Measurements from ENCODE around the gene FYCO1. TPM values are rescaled to one million over a fixed set of nuclear protein-coding genes. Genes with fewer than 3 reads are reported as not detected.

The FYCO1 gene
- total and polyA plus RNA-seq, 2 of the 8 experiments (the other 6 are each of a cell fraction or from before 2014, with no cell fraction given): 4.8 to 10.8 TPM

- no peak for TF ChIP-seq TAF1 (IDR thresholded peaks at IDR 0.05; ENCODE audit: low read depth, low read length)
- TF ChIP-seq, protein P1, sequence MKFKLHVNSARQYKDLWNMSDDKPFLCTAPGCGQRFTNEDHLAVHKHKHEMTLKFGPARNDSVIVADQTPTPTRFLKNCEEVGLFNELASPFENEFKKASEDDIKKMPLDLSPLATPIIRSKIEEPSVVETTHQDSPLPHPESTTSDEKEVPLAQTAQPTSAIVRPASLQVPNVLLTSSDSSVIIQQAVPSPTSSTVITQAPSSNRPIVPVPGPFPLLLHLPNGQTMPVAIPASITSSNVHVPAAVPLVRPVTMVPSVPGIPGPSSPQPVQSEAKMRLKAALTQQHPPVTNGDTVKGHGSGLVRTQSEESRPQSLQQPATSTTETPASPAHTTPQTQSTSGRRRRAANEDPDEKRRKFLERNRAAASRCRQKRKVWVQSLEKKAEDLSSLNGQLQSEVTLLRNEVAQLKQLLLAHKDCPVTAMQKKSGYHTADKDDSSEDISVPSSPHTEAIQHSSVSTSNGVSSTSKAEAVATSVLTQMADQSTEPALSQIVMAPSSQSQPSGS (IDR thresholded peaks at IDR 0.05; ENCODE audit: low read length): no peak
- TF ChIP-seq POU5F1 (IDR thresholded peaks at IDR 0.05; ENCODE audit: low read depth, low read length): no peak
- no peak for TF ChIP-seq TEAD4 (IDR thresholded peaks at IDR 0.05; ENCODE audit: low read depth, low read length)
- TF ChIP-seq CBX5 (IDR thresholded peaks at IDR 0.05; ENCODE audit: low read depth, low read length): no peak
- TF ChIP-seq JUND (IDR thresholded peaks at IDR 0.05; ENCODE audit: low read length): no peak
- TF ChIP-seq SP2 (IDR thresholded peaks at IDR 0.05; ENCODE audit: low read length): no peak
- TF ChIP-seq KDM5A (IDR thresholded peaks at IDR 0.05; ENCODE audit: low read length): no peak
- TF ChIP-seq EZH2 (IDR thresholded peaks at IDR 0.05; ENCODE audit: low read depth, low read length, severe bottlenecking): no peak
- no peak for TF ChIP-seq KDM4A (IDR thresholded peaks at IDR 0.05; ENCODE audit: low read depth, low read length, severe bottlenecking)
Measured at GRCh38 chr3:45915059-45915439, 80.6 kb downstream of the FYCO1 start.

More at GRCh38 chr3:45915059-45915439, 80.6 kb downstream of the FYCO1 start:
- no peak overlapping the region for H4K5ac ChIP-seq (ENCODE audit: insufficient read length, low read depth, low read length)
- no peak overlapping the region for H3K27ac ChIP-seq (ENCODE audit: low read depth, low read length)
- H2BK12ac ChIP-seq (ENCODE audit: low read depth, low read length): no peak overlapping the region
- DNase-seq (ENCODE audit: low read depth in 1 of 2, low spot score in 2 of 2) (no peak), FAIRE-seq (no peak)
- H2BK5ac ChIP-seq (ENCODE audit: low read depth, low read length): no peak overlapping the region
- no peak overlapping the region; the same call in 1 of the 2 replicates for H4K8ac ChIP-seq (ENCODE audit: extremely low read depth, insufficient read depth, low read length)
- no peak overlapping the region for H3K23ac ChIP-seq (ENCODE audit: insufficient read length)
- no peaks in the 10 kb centered on the region for H3K9me3 ChIP-seq (ENCODE audit: insufficient read depth in 2 of 2, low read depth in 1 of 2, low read length in 1 of 2)
- ChIA-PET POLR2A (ENCODE audit: partially characterized antibody) (interaction anchor here (1.3 kb wide), 1 partner anchor 16 kb away, joined by 4 read pairs; no protein-coding TSS in a partner anchor), CTCF (ENCODE audit: partially characterized antibody) (interaction anchor here (1.2 kb wide), 1 partner anchor 8 kb away, joined by 3 read pairs; no protein-coding TSS in a partner anchor)
- H3K14ac ChIP-seq (ENCODE audit: insufficient read length): no peak overlapping the region
- peaks cover 0 to 5% (median 0%) of the 10 kb centered on the region in 4 experiments; a peak in 3 of 7 replicates for H3K27me3 ChIP-seq (replicated peaks in 1 of 4; ENCODE audit: control insufficient read depth in 3 of 4, extremely low read depth in 1 of 4, insufficient read depth in 3 of 4, low read length in 3 of 4)
- H2AK5ac ChIP-seq (ENCODE audit: low read depth, low read length): no peak overlapping the region
- H3K79me2 ChIP-seq (ENCODE audit: control insufficient read depth in 1 of 2, insufficient read depth in 2 of 2, low read length in 2 of 2): no peaks in the 10 kb centered on the region
- no peak overlapping the region for H3K9ac ChIP-seq (replicated peaks in 1 of 4; ENCODE audit: extremely low read depth in 1 of 4, low read depth in 3 of 4, low read length in 3 of 4)
- no peaks in the 10 kb centered on the region for H3K36me3 ChIP-seq (ENCODE audit: control insufficient read depth in 2 of 4, insufficient read depth in 4 of 4, low read length in 3 of 4)
- WGBS, 2 experiments (ENCODE audit: extremely low coverage in 1 of 2, insufficient coverage in 1 of 2, insufficient read length in 1 of 2, insufficient replicate concordance in 2 of 2, low coverage in 1 of 2, low lambda C conversion rate in 2 of 2, missing lambda C conversion rate in 1 of 2): 80 to 100% methylated on average over 3 to 9 of the region's 9 CpGs
- H2BK20ac ChIP-seq (ENCODE audit: low read length): no peak overlapping the region
- H2AFZ ChIP-seq (ENCODE audit: low read length): no peak overlapping the region
- H3K18ac ChIP-seq (ENCODE audit: extremely low read depth, low read length): no peak overlapping the region
- peaks cover 2 to 3% of the 10 kb centered on the region in 2 experiments for H4K20me1 ChIP-seq (replicated peaks in 1 of 2; ENCODE audit: control insufficient read depth in 1 of 2, insufficient read depth in 2 of 2, low read length in 2 of 2)
- no peak overlapping the region for H3K56ac ChIP-seq (replicated peaks; ENCODE audit: insufficient read length, low read depth, low read length)
- H3K4me2 ChIP-seq (ENCODE audit: insufficient read depth in 1 of 2, low read depth in 2 of 2, low read length in 2 of 2): no peak overlapping the region
- H3K79me1 ChIP-seq (ENCODE audit: low read depth, low read length): no peaks in the 10 kb centered on the region
- H4K91ac ChIP-seq (replicated peaks; ENCODE audit: insufficient read length, low read length): no peak overlapping the region
- no peak overlapping the region for H2BK120ac ChIP-seq (replicated peaks; ENCODE audit: low read depth, low read length)
- no peak overlapping the region for H3K4ac ChIP-seq (replicated peaks; ENCODE audit: insufficient read length, low read depth, low read length)
- H3K4me3 ChIP-seq (ENCODE audit: extremely low read depth in 1 of 4, insufficient read depth in 2 of 4, low read depth in 3 of 4, low read length in 4 of 4): no peak overlapping the region
- no peaks in the 10 kb centered on the region; a peak in 1 of 7 replicates for H3K4me1 ChIP-seq (replicated peaks in 1 of 4; ENCODE audit: control insufficient read depth in 3 of 4, insufficient read depth in 4 of 4, low read length in 3 of 4)
- H2BK15ac ChIP-seq (ENCODE audit: low read length): no peak overlapping the region
- H3K23me2 ChIP-seq (ENCODE audit: low read depth, low read length): no peaks in the 10 kb centered on the region
